Measurements from ENCODE around the gene SIDT1.

GRCh38 chr3:113557374-113557773, 25.0 kb downstream of the SIDT1 start:
- TF ChIP-seq YY1 (IDR thresholded peaks at IDR 0.05; ENCODE audit: low read depth), result no peak
- no peak for TF ChIP-seq TCF12 (IDR thresholded peaks at IDR 0.05; ENCODE audit: low read depth)
- TF ChIP-seq CEBPB (IDR thresholded peaks at IDR 0.05), result no peak
- TF ChIP-seq EP300 (IDR thresholded peaks at IDR 0.05; ENCODE audit: borderline replicate concordance), result no peak
- no peak for TF ChIP-seq TAF1 (IDR thresholded peaks at IDR 0.05; ENCODE audit: low read depth)
- no peak for TF ChIP-seq MAX (IDR thresholded peaks at IDR 0.05)
- no peak for TF ChIP-seq REST (IDR thresholded peaks at IDR 0.05; ENCODE audit: low read depth)
